SJSA1 (cell line): ENCODE results near the gene MSMO1. TPM values are rescaled to one million over a fixed set of nuclear protein-coding genes. Genes with fewer than 3 reads are reported as not detected.

Source experiments
- DNase-seq, 2 experiments: peaks; one replicate each; pipeline ENCODE4 v3.0.0-alpha.2; 2015 to 2020; ENCODE audit warnings: low spot score in 2 of 2, low read depth in 1 of 2
- H3K27ac ChIP-seq: fragments of 250-450 bp; sonication (Bioruptor Pico); 2 replicates; pipeline ENCODE4 v1.5.1; 2020; ENCODE audit warnings: mild to moderate bottlenecking, moderate library complexity
- H3K27me3 ChIP-seq: fragments of 250-450 bp; sonication (Bioruptor Pico); replicated peaks from 2 replicates; pipeline ENCODE4 v1.5.1; 2020; ENCODE audit warnings: mild to moderate bottlenecking, moderate library complexity
- H3K36me3 ChIP-seq: fragments of 250-450 bp; sonication (Bioruptor Pico); 2 replicates; pipeline ENCODE4 v1.5.1; 2020; ENCODE audit warnings: mild to moderate bottlenecking
- H3K4me1 ChIP-seq: fragments of 250-450 bp; sonication (Bioruptor Pico); replicated peaks from 2 replicates; pipeline ENCODE4 v1.6.1; 2021; ENCODE audit warnings: mild to moderate bottlenecking
- H3K4me3 ChIP-seq: fragments of 250-450 bp; sonication (Bioruptor Pico); 2 replicates; pipeline ENCODE4 v1.5.1; 2020; ENCODE audit warnings: mild to moderate bottlenecking
- H3K9me3 ChIP-seq: fragments of 250-450 bp; sonication (Bioruptor Pico); replicated peaks from 2 replicates; pipeline ENCODE4 v1.5.1; 2020; ENCODE audit warnings: mild to moderate bottlenecking
- total RNA-seq: library from RNA; depleted of rRNA; stranded (reverse); fragments of >200 nt; shearing (Covaris generic); gene quantifications from 2 replicates; pipeline ENCODE4 v1.2.3, GENCODE V29; 2014

The MSMO1 gene
- total RNA-seq, 1 experiment from 2014 or later: 30.5 TPM

DNA sequence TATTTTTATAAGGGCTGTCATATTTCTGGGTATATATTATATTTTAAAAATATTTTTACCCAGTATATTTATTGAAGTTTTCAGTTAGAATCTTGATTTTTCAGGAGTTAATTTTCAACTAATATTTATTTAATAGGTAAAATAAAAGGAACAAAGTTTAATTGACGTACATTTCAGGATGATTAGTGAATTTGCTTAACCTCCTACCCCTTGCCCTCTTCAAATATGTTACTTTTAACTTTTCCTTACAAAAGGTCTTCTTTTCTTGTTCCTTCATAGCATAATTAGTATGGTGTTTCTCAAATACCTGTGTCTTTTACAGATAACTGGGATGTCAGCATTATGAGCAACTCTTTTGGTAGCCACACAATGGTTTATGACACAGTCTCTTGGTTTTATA lies 24.8 kb upstream of the MSMO1 start:
- Histone ChIP-seq H3K27me3 (no peaks in the 10 kb centered on the region), H3K9me3 (no peaks in the 10 kb centered on the region), H3K4me3 (no peak overlapping the region), H3K4me1 (peaks cover 6% of the 10 kb centered on the region; the same call in 1 of the 2 replicates), H3K27ac (no peak overlapping the region), H3K36me3 (peaks cover 11% of the 10 kb centered on the region)
- DNase-seq: no peak

DNA sequence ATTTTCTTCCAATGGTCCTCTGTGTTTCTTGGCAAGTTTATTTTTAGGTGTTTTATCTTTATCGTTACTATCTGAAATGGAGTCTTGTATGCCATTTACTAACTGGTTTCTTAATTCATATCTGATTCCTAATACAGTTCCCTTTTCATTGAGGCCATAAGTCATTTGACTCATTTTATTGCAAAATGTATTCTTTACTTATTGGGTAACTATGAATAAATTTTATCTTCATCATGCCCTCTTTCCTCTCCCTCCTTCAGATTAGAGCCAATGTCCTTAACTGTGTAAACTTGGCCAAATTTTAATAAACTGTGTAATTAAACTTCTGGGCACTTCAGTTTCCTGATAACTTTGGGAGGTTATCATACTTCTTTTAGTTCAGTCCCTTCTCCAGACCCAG lies 19.3 kb upstream of the MSMO1 start:
- H3K4me3 ChIP-seq: no peak overlapping the region
- no peak overlapping the region for H3K27ac ChIP-seq
- H3K4me1 ChIP-seq: no peaks in the 10 kb centered on the region
- no peaks in the 10 kb centered on the region for H3K27me3 ChIP-seq
- DNase-seq: no peak
- H3K9me3 ChIP-seq: no peaks in the 10 kb centered on the region
- peaks cover 16% of the 10 kb centered on the region for H3K36me3 ChIP-seq

DNA sequence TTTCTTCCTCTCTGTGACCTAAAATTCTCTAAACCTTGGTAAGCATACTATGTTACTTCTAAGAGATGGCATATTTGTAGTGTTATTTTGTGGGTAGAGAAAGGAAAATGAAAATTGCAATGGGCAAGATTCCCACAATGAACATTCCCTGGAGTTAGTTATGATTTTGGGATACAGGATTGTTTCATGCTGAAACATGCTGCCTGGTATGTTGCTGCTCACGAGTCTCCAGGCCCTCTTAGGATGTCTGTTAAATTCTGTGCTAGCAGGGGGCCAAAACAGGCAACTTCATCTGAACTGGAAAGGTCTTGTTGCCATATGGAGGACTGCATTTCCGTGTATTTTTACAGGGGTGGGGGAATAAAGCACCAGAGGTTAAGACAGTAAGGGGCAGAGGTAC lies 18.9 kb upstream of the MSMO1 start:
- Histone ChIP-seq H3K27me3 (no peaks in the 10 kb centered on the region), H3K27ac (no peak overlapping the region), H3K4me3 (no peak overlapping the region), H3K4me1 (no peaks in the 10 kb centered on the region), H3K9me3 (no peaks in the 10 kb centered on the region), H3K36me3 (peaks cover 17% of the 10 kb centered on the region)
- no peak for DNase-seq

- H3K27ac ChIP-seq: no peak overlapping the region
- no peaks in the 10 kb centered on the region for H3K9me3 ChIP-seq
- no peaks in the 10 kb centered on the region for H3K27me3 ChIP-seq
- H3K4me1 ChIP-seq: no peaks in the 10 kb centered on the region
- peaks cover 18% of the 10 kb centered on the region for H3K36me3 ChIP-seq
- no peak for DNase-seq
- no peak overlapping the region for H3K4me3 ChIP-seq
These were observed 18.0 kb upstream of the MSMO1 start for GRCh38 chr4:165309456-165309855.

GRCh38 chr4:165312506-165312905 lies 15.0 kb upstream of the MSMO1 start:
- no peak overlapping the region for H3K27ac ChIP-seq
- H3K27me3 ChIP-seq: no peaks in the 10 kb centered on the region
- no peaks in the 10 kb centered on the region for H3K9me3 ChIP-seq
- H3K36me3 ChIP-seq: peaks cover 17% of the 10 kb centered on the region; the same call in 1 of the 2 replicates
- H3K4me3 ChIP-seq: no peak overlapping the region
- H3K4me1 ChIP-seq: no peaks in the 10 kb centered on the region
- DNase-seq: no peak

DNA sequence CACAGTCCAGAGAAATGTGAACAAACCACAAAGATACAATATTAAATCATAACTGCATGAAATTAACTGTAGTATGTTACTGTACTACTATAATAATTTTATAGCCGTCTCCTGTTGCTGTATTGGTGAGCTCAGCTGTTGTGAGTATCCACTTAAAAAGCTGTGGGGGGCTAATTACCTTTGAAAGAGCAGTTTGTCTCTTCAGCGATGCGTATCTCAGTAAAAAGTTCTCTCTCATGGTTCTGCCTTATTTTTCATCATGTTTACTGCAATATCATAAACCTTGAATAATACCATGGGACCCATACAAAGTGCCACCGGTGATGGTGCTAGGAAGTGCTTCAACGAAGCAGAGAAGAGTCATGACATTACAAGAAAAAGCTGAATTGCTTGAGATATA lies 8.4 kb upstream of the MSMO1 start:
- no peak overlapping the region for H3K4me3 ChIP-seq
- H3K9me3 ChIP-seq: no peaks in the 10 kb centered on the region
- H3K27me3 ChIP-seq: no peaks in the 10 kb centered on the region
- H3K36me3 ChIP-seq: peaks cover 5% of the 10 kb centered on the region; the same call in 1 of the 2 replicates
- no peak for DNase-seq
- no peaks in the 10 kb centered on the region for H3K4me1 ChIP-seq
- no peak overlapping the region for H3K27ac ChIP-seq

DNA sequence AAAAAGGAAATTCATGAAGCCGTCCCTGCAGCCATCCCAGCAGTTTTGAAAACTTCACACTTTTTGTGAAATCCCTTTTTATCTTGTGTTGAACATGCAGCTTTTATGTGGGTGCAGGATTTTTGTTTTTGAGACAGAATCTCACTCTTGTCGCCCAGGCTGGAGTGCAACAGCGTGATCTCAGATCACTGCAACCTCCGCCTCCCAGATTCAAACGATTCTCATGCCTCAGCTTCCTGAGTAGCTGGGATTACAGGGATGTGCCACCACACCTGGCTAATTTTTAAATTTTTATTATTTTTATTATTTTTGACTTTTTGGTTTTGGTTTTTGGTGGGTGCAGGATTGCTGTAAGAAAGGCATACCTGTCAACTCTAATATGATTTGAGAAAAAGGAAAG lies 8.0 kb upstream of the MSMO1 start:
- no peak for DNase-seq
- H3K4me1 ChIP-seq: no peaks in the 10 kb centered on the region
- H3K27me3 ChIP-seq: no peaks in the 10 kb centered on the region
- no peak overlapping the region for H3K4me3 ChIP-seq
- no peaks in the 10 kb centered on the region for H3K9me3 ChIP-seq
- H3K27ac ChIP-seq: no peak overlapping the region
- peaks cover 4% of the 10 kb centered on the region; the same call in 1 of the 2 replicates for H3K36me3 ChIP-seq

- Histone ChIP-seq H3K9me3 (no peaks in the 10 kb centered on the region), H3K4me1 (peaks cover 19% of the 10 kb centered on the region), H3K4me3 (no peak overlapping the region), H3K27me3 (no peaks in the 10 kb centered on the region), H3K27ac (no peak overlapping the region), H3K36me3 (no peaks in the 10 kb centered on the region)
- no peak for DNase-seq
These were observed 3.1 kb upstream of the MSMO1 start for GRCh38 chr4:165324236-165324917.

DNA sequence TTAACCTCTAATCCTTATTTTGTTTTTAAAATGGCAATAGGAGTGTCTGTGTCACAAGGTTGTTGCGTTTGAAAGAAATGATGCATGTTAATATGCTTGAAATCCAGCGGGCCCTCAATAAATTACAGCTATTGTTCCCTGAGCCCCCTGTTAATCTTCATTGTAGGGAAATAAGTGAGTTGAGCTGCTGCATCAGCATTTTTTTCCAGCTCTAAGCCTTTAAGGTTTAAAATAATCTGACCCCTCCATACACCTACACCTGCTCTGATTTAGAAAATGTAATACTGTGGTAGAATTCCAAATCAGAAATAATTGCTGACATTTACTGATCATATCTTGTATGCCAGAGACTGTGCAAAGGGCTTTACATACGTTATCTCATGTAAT lies 2.6 kb upstream of the MSMO1 start:
- Histone ChIP-seq H3K4me1 (peaks cover 19% of the 10 kb centered on the region), H3K27ac (no peak overlapping the region), H3K27me3 (no peaks in the 10 kb centered on the region), H3K36me3 (no peaks in the 10 kb centered on the region), H3K9me3 (no peaks in the 10 kb centered on the region), H3K4me3 (no peak overlapping the region)
- DNase-seq: no peak

- peak; percentile 62 to 68 for DNase-seq
- peaks cover 19% of the 10 kb centered on the region for H3K4me1 ChIP-seq
- no peaks in the 10 kb centered on the region for H3K27me3 ChIP-seq
- peak overlapping the region; percentile 73 for H3K27ac ChIP-seq
- H3K9me3 ChIP-seq: no peaks in the 10 kb centered on the region
- no peaks in the 10 kb centered on the region for H3K36me3 ChIP-seq
- peak overlapping the region; percentile 73 for H3K4me3 ChIP-seq
These were observed 1.5 kb upstream of the MSMO1 start for GRCh38 chr4:165325732-165326512.

GRCh38 chr4:165326831-165327210 lies 648 bp upstream of the MSMO1 start:
- H3K36me3 ChIP-seq: no peaks in the 10 kb centered on the region
- no peaks in the 10 kb centered on the region for H3K27me3 ChIP-seq
- no peaks in the 10 kb centered on the region for H3K9me3 ChIP-seq
- peaks cover 19% of the 10 kb centered on the region for H3K4me1 ChIP-seq
- H3K27ac ChIP-seq: peak overlapping the region; percentile 73
- DNase-seq: no peak
- peak overlapping the region; percentile 73 for H3K4me3 ChIP-seq

DNA sequence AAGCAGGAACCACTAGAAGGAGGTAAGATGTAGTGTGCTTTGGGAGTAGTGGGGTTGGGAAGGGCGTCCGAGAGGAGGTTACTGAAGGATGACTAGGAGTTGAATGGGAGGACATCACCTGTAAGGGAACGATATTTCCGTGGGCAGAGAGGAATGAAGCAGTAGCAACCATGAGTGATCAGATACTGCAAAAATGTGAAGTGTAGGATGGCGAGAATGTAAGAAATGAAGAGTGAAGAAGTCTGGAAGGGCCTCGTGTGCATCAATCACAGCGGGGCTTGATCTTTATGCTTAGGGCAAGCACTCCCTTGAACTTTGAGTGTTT lies 594 bp downstream of the MSMO1 start:
- peak overlapping the region; percentile 73 for H3K4me3 ChIP-seq
- no peak for DNase-seq
- H3K27me3 ChIP-seq: no peaks in the 10 kb centered on the region
- no peaks in the 10 kb centered on the region for H3K9me3 ChIP-seq
- H3K27ac ChIP-seq: no peak overlapping the region
- H3K36me3 ChIP-seq: no peaks in the 10 kb centered on the region; the same call in 1 of the 2 replicates
- peaks cover 19% of the 10 kb centered on the region for H3K4me1 ChIP-seq

DNA sequence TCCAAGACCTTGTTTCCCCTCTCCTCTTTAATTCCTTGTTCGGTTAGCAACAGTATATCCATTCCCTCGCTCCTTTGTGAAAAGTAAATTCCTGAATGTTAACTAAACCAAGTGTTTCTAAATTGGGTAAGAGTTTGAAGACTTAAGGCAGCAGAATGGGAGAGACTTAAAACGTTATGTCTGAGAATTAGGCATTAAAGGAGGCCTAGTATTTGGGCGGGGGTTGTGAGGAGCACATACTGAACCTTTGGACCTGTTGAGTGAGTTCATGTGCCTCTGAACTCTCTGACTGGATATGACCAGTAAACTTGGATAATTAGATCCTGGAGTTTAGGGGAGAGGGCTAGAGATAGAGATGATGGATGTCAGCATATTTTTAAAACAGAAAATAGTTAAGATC lies 1.2 kb downstream of the MSMO1 start:
- Histone ChIP-seq H3K9me3 (no peaks in the 10 kb centered on the region), H3K36me3 (peaks cover 4% of the 10 kb centered on the region; the same call in 1 of the 2 replicates), H3K27ac (no peak overlapping the region), H3K27me3 (no peaks in the 10 kb centered on the region), H3K4me3 (peak overlapping the region; percentile 73), H3K4me1 (peaks cover 19% of the 10 kb centered on the region)
- no peak for DNase-seq

- H3K9me3 ChIP-seq: no peaks in the 10 kb centered on the region
- peaks cover 19% of the 10 kb centered on the region for H3K4me1 ChIP-seq
- H3K27ac ChIP-seq: no peak overlapping the region
- DNase-seq: no peak
- peaks cover 15% of the 10 kb centered on the region for H3K36me3 ChIP-seq
- H3K27me3 ChIP-seq: no peaks in the 10 kb centered on the region
- no peak overlapping the region for H3K4me3 ChIP-seq
These were observed 2.6 kb downstream of the MSMO1 start for GRCh38 chr4:165330071-165330470.
